GM19025 (cell line): ENCODE data around the gene GPC1.

Source experiments
- ATAC-seq: cut with Tn5 transposase; IDR thresholded peaks from one replicate; pipeline ENCODE4 v1.9.1; 2021; ENCODE audit warnings: mild to moderate bottlenecking, low read depth, moderate library complexity; ENCODE audit not compliant: unreplicated experiment

Gene GPC1

DNA sequence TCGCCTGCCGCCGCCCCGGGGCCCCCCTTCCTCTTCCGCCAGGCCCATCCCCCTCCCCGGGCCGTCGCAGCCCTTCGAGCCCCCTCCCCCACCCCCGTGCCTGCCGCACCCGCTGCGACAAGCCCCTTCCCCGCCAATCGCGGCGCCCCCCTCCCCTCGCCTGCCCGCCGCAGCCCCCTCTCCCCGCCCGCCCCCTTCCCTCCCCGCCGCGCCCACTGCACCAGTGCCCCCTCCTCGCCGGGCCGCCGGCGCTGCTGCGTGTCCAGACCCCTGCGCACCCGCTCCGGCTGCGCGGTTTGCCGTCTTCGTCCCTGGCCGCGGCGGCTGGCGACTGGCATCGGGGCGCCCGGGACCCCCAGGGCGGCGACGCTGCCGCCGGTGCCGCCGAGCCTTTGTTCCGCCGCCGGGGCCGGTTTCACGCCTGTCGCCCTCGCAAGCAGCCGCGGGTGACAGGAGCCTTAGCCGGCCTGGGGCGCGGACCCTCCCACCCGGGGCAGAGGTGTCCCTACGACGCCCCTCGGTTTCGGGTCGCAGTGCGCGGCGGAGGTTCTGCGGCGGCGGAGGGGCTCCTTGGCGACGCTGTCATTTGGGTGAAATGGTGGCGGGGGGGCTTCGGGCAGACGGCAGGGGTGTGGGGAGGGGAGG is 18.1 kb downstream of the GPC1 start:
- no peak for ATAC-seq

DNA sequence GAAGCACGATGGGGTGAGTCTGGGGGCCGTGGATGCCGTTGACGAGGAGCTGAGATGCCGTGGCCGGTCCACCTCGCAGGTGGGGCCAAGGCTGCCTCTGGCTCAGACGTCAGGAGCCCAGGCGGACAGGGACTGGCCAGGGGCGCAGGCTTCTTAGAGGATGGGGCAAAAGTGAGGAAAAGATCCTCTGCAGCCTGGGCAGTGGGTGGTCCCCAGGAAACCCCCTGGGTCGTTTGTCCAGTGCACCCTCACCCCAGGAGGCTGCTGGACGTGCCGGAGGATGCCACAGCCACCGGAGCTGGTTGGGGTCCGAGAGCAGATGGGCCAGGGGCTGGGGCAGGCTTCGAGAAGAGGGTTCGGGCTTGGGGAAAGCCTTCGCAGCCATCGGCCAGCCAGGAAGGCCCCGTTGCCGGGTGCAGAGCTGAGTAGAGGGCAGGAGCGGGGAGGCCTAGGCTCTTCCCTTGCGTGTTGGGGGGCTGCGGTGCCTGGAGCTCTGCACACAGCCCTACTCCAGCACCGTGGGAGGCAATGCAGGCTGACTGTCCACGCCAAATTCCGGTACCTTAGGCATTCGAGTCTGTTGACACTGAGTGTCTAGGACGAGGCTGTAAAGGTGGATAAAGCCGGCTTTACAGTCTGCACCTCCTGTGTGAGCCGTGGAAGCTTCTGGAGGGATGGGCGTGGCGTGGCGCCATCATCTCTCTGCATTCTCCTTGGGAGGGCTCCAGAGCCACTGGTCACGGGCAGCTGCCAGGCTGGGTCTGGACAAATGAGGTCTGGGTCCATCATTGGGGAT is 18.8 kb downstream of the GPC1 start:
- no peak for ATAC-seq

DNA sequence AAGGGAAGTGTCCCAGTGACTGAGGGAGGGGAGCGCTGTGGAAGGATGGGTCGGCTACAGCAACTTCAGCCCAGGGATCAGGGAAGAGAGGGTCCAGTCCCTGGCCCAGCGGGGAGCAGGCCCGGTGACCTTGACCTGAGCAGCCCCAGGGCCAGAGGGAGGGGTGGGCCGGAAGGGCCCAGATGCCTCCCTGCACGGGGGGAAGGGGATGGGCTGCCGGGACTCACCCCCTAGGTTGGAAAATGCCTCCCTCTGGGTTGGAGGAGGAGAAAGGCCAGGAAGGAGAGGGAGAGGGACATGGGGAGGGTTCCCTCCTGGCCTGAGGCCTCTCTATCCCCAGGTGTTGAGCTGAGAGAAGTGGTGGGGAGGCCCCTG is 19.8 kb downstream of the GPC1 start:
- ATAC-seq: no peak

DNA sequence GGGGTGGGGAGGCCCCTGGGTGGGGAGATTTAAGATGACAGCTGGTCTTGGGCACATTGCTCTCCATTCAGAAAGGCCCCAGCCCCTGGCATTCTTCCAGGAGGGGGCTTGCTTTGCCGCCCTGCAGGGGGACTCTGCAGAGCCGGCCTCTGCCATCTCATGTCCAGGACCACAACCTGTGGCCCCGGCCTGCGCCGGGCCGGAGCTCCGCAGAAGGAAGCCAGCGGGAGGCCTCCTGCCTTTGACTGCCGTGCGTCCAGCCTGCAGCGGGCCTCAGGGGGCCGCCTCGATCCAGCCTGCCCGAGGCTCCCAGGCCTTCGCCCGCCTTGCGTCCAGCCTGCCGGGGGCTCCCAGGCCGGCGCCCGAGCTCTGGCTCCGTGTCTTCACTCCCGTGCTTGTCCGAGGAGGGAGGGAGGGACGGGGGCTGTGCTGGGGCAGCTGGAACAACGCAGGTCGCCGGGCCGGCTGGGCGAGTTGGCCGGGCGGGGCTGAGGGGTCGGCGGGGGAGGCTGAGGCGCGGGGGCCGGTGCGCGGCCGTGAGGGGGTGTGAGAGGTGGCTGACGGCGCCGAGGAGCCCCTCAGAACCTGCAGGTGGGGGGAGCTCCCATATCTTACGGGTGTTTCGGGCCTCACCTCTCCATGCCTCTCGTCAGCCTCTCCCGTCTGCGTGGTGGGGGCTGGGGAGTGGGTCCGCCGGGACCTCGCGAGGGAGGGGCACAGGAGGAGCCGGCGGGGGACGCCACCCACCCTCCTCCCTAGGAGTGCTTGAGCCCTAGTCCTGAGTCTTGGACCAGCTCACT is 20.4 kb downstream of the GPC1 start:
- ATAC-seq: no peak

DNA sequence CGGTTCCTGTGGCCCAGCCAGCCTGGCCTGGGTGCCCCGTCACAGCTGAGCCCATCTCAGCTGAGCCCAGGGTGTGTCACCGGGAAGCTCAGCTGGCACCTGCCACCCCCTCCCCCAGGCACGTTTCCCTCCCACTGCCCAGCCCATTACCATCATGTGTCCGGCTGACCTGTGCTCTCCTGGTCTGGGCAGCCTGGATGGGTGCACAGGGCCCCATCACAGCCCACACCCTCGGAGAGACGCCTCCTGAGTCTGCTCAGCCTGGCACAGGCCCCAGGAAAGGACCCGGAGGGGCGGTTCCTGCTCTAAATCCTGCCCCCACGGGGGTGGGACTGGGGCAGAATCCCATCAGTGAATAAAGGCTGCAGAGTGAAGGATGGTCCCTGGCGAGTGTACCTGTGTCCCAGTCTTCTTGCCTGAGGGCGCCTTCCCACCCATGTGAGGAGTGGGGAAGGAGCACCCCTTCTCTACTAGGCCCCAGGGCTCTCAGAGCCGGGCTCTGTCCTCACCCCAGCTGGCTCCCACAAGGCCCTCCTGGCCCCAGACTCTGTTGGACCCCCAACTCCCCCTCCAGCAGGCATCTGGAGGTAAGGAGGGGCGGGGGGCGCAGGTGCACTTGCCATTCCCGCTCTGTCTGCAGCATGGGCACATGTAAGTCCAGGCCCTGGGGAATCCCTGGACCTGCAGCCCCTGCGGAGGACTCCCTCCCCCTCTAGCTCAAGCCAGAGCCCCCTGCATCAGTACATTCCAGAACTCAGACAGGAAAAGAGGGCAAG is 21.2 kb downstream of the GPC1 start:
- ATAC-seq: no peak

DNA sequence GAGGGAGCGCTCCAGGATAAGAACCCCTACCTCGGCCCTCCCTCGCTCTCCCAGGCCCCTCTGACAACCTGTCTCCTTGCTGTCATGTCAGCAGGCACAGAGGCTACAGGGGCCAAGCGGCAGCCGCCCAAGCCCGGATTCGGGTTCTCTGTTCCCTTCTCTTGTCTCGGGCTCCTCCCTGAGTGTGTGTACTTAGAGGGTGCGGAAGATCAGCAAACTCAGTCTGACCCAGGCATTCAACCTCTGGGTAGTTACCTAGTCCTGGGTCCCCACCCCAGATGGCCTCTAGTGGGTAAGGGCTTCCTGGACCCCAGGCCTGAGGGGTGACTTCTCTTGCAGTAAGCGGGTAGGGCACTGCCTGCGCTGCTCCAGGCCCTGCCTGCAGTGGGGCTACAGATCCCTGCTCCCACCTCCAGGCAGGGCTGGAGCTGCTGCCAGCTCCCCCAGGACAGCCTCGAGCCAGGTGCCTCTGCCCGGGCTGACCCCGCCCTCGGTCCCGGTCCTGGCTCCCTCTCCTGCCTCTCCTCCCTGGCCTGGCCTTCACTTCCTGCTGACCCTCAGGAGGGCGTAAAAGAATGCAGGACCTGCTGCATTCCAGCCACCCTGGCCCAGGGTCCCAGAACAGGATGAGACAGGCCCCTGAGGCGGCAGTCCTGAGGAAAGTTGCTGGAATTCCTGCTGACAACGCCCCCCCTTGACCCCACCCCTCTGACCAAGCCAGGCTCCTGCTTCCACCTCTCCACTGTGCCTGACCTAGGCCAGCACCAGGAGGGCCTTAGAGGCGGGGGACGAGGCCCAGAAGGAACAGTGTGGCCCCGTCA is 22.0 kb downstream of the GPC1 start:
- no peak for ATAC-seq

DNA sequence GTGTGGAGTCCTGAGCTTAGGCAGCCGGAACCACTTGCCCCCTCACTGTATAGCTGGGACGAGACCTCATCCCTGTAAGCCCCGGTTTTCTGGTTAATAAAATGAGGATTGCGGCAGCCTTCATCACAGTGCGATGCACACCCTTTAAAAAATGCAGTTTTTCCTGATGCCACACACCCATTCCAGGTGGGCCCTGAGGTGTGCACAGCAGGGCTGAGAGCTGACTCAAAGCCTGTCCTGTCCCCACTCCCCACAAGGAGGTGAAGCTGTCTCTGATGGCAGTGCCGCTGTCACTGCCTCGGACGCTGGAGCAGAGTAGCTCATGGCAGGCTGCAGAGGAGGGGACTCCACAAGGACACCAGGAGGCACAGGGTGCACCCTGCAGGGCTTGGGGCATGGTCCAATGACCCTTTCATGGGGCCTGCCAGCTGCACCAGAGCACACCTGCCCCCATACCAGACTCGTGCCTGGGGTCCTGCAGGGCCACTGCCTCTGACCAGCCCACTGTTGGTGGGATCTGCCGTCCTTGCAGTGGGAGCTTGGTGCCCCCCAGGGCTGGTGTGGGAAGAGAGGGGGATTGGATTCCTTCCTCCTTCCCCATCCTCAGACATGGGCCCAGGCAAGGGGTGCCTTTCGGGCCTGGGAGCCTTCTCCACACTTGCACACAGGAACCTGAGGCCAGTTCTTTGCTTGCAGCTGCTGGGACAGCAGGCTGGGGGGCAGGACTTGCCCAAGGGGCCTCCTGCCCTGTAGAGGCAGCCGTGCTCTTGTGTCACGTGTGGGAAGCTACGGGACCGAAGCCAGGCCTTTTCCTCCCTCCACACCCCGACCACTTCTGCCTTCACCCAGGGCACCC is 22.8 kb downstream of the GPC1 start:
- no peak for ATAC-seq

DNA sequence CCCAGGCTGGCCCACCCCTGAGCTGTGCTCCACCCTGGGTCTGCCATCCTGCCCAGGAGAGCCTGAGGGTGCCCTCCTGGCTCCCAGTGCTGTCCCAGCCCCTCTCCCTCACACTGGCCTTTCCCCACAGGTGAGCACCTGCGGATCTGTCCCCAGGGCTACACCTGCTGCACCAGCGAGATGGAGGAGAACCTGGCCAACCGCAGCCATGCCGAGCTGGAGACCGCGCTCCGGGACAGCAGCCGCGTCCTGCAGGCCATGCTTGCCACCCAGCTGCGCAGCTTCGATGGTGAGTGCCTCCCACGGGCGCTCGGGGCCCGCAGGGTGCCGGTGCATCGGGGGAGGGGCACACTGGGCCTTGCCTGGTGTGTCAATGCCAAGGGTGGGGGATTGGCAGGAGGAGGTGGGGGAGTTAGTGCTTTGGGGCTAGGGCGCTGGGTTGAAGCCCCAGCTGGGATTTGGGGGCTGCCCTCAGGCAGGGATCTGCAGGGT is 23.5 kb downstream of the GPC1 start:
- ATAC-seq: no peak

DNA sequence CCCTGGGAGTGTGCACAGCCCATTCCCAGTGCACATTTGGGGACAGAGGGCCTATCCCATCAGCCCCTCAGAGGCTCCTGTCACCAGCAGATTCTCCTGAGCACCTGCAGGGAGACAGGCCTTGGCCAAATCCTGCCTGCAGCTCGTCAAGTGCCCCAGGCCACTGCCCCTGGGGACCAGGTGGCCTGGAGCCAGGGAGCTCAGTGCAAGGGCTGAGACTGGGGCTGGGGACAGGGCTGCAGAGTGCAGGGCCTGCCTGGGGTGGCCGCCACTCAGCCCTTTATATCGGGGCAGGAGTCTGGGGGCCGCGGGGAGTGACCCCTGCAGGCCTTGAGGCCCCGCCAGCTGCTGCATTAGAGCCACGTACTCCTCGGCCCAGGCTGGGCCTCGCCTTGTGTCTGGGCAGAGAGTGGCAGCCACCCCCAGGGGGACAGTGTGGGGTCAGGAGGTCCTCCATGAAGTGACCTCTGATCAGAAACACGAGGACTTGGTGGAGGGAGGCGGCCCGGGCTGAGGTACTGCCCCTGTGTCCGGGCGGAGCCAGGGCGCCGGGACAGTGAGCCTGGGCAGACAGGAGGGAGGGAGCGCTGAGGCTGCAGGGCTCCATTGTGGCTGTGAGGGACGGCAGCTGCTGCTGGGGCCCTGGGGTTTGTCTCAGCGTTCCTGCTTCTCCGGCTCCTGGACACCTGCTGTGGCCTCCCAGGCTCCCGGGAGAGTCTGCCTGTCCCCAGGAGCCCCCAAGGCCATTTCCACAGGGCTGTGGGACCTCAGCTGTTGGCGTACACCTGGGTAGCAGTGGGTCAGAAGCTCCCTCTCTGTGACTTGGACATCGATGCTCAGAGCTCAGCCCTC is 24.2 kb downstream of the GPC1 start:
- ATAC-seq: no peak

DNA sequence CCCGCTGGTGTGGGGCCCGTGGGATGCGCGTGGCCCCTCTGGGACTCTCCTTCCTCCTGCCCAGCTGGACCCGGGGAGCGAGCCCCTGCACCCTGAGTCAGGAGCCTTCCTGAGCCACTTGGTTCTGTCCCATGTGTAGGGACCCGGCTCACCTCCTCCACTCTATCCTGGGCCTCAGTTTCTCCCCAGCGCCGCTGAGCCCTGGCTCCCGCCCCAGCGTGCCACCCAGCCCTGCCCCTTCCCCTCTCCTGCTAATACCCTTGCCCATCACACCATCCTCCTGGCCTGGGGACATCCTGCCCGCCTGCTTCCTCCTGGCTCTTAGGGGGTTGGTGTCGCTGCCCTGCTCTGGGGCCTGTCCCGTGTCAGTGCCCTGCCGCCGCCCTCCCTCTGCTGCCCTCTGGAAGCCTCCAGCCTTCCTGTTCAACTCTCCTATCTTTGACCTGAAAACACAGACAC is 24.8 kb downstream of the GPC1 start:
- ATAC-seq: no peak

DNA sequence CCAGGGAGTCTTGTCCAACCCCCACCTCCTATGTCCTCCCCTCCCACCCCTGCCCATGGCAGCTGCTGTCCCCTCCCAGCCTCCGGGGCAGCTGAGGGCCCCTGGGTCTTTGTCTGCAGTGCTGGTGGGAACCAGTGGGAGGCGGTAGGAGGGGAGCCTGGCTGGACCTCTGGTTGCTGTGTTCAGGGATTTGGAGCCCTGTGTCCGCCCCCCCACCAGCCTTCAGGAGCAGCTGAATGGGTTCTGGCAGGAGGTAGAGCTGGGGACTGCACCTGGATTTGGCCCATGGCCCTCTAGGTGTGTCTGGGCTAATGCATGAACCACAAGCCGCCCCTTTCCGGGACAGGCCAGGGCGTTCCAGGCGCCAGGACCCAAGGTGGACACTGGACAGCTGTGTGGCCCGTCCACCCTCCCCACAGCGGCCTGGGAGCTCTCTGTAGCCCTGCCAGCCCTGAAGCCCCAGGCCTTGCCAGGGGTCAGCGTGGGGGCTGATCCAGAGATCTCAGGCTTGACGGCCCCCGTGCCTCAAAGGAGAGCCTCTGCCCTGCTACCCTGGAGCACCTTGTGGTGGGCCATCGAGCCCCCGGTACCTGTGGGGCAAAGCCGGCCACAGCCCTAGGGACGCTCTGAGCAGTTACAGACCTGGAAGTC is 25.4 kb downstream of the GPC1 start:
- ATAC-seq: no peak

DNA sequence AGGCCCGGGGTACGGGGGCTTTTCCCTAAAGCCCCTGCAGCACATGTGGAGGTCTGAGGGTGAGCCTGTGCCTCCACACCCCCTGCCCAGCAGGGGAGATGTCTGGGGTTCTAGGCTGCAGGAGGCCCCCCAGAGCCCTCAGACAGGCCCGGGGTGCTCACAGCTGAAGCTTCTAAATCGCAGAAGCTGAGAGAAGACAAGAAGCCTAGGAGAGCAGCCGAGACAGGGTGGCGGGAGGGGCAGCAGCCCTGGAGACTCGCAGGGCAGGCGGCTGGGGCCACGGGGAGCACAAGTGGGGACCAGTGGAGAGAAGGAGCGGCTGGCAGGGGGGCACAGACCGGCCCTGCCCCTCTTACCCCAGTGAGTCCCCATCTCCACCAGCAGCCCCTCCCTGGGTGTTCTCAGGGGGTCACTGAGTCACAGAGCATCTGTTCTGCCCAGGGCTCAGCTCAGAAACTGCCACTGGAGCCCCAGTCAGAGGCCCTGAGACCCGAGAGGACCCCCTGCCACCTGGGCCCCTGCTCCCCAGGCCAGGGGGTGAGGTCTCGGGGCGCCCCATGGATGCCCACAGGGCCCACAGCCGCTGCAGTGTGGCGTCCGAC is 26.1 kb downstream of the GPC1 start:
- ATAC-seq: no peak

DNA sequence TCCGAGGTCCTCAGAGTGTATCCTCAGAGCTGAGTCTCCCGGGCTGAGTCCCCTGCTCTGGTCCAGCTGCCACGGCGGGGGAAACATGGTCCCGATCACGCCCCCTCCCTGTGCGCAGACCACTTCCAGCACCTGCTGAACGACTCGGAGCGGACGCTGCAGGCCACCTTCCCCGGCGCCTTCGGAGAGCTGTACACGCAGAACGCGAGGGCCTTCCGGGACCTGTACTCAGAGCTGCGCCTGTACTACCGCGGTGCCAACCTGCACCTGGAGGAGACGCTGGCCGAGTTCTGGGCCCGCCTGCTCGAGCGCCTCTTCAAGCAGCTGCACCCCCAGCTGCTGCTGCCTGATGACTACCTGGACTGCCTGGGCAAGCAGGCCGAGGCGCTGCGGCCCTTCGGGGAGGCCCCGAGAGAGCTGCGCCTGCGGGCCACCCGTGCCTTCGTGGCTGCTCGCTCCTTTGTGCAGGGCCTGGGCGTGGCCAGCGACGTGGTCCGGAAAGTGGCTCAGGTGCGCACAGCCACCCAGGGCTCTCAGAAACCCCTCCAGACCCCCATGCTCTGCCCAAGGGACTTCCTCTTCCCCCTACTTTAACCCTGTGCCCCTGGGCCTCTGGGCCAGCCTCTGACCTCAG is 26.7 kb downstream of the GPC1 start:
- no peak for ATAC-seq

DNA sequence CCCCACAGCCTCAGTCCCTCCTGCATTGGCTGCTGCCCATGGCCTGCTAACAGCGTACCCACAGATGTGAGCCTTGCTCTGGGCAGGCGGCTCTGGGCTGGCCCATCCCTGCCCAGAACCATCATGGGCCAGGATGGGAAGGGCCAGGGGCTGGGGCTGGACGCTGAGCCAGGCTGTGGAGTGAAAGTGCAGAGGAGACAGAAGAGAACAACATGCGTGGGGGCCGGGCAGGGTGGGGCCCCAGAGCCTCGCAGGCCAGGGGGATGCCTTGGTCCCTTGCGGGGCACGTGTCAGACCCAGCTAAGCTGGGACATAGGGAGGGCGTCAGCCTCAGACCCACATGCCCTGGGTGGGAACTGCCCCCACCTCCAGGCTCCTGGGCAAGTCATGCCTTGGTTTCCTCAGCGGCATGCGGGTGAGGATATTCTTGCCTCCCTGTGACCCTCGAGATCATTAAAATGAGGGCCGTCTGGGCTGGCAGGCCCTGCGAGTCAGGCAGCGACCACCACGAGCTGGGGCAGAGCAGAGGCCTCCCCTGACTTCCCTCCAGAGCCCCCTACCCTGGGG is 27.3 kb downstream of the GPC1 start:
- no peak for ATAC-seq

DNA sequence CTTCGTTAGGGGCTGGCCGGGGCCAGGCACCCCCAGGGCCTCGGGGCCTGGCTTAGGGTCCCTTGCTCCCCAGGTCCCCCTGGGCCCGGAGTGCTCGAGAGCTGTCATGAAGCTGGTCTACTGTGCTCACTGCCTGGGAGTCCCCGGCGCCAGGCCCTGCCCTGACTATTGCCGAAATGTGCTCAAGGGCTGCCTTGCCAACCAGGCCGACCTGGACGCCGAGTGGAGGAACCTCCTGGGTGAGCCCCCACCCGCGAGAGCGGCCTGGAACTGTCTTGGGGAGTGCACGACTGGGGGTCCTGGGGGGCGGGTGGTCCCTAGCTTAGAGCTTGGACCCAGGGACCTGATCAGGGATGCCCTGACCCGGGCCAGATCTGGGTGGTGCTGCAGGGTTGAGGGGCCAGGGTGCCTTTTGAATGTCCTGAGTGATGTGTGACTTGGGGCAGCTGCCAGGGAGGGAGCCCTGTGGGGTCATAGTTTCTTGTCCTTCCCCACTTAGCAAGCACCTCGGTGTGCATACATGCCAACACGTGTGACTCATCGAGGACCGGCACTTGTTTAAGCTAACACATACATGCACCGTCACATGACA is 27.9 kb downstream of the GPC1 start:
- no peak for ATAC-seq
